ENCODE results near the gene TRNP1.

The TRNP1 gene

DNA sequence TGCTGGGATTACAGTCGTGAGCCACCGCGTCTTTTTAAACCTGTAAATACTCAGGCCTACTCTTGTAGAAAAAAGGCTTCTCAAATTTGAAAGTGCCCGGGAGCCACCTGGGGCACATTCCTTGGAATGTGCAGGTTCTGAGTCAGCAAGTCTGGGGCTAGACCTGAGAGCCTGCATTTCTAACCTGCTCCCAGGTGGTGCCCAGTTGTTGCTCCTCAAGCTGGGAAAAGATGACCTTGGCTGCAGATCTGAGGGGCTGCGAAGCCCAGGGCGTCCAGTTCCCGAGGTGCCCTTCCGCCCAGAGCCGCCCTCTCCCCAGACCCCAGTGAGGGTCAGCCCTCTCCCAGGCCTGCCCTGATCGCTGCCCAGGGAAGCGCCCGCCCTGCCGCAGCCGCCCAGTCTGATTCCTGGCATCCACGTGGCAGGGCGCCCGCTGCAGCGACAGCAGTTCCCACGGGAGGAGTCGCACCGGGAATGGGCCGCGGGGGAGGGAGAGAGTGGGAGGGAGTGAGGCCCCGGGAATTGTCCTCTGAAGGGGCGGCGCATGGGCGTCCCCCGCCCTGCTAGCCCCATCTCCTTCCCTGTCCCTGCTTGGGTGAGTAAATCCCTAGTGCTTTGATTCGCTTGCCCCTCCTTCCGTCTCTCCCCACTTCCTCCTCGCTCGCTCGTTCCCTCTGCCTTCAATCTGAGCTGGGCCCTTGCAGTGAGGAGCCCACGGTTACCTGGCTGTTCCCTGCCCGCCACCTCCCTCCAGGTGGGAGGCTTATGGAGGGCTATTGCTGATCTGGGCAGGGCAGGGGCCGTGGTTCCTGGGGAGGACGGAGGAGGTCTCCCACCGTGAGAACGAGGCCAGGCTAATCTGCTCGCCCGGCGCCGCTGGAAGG lies 38.0 kb downstream of the TRNP1 start:
- no peak for DNase-seq

DNA sequence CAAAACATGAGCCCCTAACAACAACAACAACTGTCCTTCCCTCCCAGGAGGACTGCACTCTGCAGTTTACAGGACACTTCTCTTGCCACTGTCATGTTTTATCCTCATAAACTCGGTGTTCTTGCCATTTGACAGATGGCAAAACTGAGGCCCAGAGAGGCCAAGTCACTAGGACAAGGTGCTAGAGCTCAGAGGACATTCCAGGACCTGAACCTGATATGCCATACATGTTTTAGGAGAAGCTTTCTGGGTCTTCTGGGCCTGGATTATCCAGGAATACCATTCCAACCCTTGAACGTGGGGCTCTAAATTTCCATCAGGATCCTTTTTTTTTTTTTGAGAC lies 38.6 kb downstream of the TRNP1 start:
- DNase-seq, result no peak

DNA sequence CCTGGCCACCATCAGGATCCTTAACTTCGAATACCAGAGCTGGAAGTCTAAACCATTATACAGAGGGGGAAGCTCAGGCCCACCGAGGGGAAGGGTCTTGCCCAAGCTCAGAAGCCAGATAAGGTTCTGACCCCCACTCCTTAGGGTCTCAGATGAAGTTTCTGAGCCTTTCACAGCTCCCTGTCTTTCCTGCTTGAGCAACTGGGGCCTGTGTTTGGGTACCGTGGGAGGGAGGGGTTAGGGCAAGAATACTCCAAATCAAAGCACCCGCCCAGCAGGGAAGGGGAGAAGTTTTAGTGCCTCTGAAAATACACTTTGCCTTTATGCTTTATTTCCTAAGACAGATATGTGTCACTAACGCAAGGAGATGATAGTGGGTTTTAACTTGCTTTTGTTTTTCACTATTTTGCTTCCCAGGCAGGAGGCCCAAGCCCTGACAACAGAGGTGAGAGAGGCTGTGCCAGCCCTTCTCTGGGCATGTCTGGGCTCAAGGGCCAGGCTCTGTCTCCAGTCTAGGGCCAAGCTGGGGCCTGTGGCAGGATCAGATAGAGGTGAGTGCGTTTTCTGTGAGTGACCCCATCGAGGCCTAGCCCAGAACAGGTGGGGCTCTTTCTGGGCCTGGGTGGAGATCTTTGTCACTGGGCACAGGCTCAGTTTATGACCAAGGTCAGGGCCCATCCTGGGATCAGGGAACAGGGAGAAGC lies 39.7 kb downstream of the TRNP1 start:
- DNase-seq, result no peak

DNA sequence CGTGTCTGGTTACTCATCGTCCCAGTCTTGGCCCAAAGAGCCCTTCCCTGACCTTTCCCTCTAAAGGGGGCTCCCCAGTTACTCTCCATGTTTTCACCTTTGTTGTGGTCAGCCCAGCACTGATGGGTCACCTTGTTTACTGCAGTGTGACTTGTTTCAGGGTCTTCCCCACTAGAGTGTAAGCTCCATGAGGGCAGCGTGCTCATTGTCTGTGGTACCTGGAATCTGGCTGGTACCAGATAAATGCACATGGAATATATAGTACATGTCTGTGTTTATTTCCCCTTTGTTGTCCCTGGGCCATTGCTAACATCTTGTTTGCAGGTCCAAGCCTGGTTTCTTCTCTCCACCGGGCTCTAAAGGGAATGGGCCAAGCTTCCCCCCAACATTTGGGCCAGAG lies 41.9 kb downstream of the TRNP1 start:
- DNase-seq, result no peak

DNA sequence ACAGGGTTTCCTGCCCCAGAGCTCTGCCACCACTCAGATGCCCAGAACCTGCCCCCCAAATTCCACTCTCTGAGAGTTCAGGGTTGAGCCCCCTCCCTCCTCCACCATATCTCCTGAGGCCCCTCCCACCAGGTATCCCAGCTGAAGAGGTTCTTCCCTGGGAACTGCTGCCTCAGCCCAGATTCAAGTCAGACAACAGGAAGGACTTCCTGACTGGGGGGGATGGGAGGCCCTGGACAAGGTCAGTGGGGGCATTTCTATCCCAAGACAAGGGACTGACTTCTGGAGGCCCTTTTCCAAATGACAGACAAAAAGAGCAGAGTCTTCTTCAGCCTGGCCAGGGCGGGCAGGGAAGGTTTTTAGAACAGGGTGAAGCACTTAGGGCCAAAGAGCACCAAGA lies 43.2 kb downstream of the TRNP1 start:
- DNase-seq, result no peak

DNA sequence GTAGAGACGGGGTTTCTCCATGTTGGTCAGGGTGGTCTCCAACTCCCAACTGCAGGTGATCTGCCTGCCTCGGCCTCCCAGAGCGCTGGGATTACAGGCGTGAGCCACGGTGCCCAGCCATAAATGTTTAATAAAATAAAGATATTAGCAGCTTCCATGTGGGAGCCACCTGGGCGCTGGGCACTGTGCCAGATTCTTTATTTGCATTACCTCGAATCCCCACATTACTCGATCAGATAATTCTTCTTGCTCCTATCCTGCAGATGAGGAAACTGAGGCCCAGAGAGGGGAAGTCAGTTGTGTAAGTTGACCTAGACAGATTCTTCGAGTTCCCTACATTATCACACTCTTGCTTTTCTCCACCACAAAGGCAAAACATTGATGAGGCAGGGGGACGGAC lies 44.0 kb downstream of the TRNP1 start:
- peak; percentile 13 for DNase-seq

DNA sequence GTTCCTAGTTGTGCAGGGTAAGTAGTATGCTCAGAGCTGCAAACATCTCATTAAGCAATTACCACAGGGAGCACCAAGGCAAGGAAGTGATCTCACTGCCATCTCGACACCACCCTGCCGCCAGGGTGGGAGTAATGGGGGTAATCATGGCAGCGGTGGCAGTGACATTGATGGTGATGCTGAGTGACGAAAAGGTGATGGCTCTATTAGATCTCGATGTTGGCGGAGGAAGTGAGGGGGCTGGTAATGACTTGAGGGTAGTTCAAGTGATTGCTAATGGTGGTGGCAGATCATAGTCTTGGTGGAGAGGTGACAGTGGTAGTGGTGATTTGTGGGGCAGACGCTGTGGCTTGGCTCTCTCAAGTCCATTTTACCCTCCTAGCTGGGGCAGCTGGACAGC lies 44.5 kb downstream of the TRNP1 start:
- DNase-seq, result no peak

DNA sequence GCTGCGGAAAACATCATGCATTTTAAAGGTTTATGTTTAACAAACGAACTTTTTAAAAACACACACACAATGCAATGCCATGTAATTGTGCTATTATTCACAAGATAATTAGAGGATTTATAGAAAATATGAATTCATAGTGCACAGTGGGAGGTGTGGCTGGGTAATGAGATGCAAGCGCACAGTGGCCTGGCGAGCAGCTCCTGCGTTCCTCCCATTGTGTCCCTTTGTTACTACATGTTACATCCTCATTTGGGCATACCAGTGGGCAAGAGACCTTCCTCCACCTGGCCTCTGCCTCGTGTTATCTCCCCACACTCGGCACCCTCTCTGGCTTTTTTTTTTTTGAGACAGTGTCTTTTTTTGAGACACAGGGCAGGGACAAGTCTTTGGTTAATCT lies 49.2 kb downstream of the TRNP1 start:
- DNase-seq, result peak; percentile 74

DNA sequence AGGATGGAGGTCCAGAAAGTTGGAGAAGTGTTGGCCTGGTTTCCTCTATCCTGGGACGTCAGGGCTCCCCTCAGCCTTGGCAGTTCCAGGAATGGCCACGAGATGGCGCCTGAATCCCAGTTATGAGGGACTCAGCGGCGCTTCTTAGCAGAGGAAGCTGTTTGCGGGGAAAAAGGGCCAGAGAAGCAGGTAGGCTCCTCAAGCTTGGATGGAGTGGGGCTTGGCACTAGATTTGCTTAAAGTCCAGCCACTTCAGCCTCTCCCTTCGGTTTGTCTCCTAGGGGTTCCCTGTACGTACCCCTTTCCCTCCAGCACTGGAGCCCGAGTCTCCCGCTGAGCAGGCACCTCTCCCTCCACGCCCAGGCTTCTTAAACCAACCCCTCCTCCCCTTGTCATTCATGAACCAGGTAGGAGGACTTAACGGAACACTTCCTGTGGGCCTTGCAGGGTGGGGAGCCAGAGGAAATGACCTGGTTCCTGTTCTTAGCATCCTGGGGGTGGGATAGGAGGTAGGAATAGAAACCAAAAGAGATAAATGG lies 51.2 kb downstream of the TRNP1 start:
- peak; percentile 66 for DNase-seq

DNA sequence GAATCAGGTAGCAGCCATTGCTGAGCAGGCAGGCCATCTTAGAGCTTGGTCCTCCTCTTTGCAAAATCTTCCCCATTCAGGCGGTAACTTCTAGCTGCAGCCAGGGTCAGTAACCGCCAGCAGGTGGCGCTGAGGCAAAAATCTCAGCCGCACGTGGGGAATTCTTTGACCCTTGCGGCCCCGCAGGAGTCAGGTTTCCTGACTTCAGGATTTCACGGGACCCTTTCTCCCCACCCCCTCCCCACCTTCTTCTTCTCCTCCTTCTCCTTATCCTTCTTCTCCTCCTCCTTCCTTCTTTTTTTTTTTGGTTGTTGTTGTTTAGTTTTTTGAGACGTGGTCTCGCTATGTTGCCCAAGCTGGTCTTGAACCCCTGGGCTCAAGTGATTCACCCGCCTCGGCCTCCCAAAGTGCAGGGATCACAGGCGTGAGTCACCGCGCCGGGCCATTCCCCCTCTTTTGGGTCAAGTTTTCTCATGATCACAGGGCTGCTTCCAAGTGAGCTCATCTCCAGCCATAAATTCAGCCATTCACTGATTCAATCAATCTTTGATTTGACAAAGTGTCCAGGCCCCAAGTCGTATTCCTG lies 52.6 kb downstream of the TRNP1 start:
- DNase-seq, result peak; percentile 37

DNA sequence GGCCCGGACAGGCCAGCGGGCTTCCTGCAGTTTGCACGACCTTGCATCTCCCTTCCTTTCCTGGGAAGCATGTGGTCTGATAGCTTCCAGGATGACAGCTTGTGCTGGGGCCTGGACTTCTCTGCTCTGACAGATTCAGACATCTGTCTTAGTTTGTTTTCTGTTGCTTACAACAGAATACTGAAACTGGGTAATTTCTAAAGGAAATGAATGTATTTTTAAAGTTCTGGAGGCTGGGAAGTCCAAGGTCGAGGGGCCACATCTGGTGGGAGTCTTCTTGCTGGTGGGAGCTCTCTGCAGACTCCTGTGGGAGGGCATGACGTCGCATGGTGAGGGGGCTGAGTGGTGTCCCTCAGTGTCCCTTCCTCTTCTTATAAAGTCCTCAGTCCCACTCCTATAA lies 54.4 kb downstream of the TRNP1 start:
- DNase-seq, result no peak

DNA sequence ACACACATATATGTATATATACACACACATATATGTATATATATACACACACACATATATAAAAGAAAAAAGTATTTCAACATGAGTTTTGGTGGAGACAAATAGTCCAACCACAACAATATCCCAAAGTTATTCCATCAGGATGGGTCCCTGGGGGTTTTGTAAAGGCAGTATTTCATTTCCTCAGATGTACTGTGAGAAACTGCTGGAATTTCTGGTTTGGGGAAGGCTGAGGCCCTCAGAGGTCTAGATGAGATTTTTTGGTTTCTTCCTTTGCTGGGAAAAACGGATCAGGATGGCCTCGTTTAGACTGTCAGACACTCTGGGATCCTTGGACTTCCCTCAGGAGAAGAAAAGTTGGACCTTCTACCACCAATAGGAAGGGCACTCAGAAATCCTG lies 55.6 kb downstream of the TRNP1 start:
- DNase-seq, result no peak

DNA sequence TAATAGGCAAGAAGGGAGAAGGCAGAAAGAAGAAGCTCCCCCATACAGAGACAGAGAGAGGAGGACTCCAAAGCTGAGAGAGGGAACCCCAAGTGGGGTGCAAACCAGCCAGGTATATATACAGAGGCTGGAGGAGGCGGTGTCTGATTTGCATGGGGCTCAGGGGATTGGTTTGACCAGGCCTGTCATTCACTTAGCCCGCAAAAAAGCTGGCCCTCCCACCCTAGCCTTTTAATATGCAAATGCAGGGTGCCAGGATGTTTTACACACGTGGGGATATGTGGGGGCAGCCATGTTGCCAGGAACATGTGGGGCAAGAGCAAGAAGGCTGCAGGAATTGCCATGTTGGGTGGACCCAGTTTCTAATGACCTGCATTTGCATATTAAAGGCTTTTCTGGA lies 56.1 kb downstream of the TRNP1 start:
- peak; percentile 8 for DNase-seq

All from NCI-H146 (cell line).